Erythroblast (primary cell): ENCODE results near the gene CRTAC1.

ENCODE experiments used
- GATA1 ChIP-seq: IDR thresholded peaks from 2 replicates; pipeline ENCODE4 v1.6.1; 2011; ENCODE audit warnings: low read depth, mild to moderate bottlenecking, control low read depth, low read length, moderate library complexity
- POLR2A ChIP-seq: IDR thresholded peaks from 2 replicates; pipeline ENCODE4 v1.6.1; 2011; ENCODE audit warnings: mild to moderate bottlenecking, low read length

DNA sequence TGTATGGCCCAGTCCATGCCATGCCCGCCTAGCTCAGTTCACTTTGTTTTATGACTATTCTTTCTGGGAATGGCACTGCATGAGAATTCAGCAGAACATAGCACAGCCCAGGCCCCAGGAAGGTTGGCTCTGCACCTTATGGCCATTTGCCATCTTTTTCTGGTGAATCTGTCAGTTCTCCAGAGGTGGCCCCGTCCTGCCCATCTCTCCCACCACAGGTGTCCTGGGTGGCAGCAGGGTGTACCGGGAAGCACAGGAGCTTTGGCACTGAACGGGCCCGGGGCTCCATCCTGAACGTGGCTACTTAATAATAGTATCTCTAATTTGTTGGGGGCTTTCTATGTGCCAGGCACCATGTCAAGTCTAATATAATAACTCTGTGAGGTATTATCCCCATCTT, 156.1 kb downstream of the CRTAC1 start:
- no peak for TF ChIP-seq POLR2A
- TF ChIP-seq GATA1, result no peak
